Endothelial cell of coronary artery (primary cell): ENCODE measurements around the gene TCEAL6. TPM values are rescaled to one million over a fixed set of nuclear protein-coding genes. Genes with fewer than 3 reads are reported as not detected.

Source experiments
- total RNA-seq: library from RNA; depleted of rRNA; stranded (reverse); fragments of >200 nt; gene quantifications from 2 replicates; pipeline ENCODE4 v1.2.3, GENCODE V29; 2014

TCEAL6 gene
- total RNA-seq: not detected in 2 replicates

DNA sequence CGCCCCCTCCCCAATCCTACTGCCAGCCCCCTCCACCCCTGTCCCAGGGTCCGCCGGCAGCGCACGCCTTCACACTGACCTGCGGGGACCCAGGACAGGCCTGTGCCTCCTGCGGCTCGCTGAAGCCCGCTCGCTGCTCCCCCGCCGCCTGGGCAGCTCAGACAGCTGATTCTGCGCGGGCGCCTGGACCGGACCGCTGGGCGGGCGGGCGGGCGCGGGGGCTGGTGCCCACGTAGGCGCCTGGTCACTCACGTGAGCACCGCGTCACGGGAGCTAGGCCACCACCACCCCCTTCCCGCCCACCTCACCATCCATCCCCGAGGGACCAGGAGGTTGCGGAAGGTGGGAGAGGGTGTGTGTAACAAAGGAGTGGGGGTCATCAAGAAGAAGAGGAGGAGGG, at the start of gene TCEAL6:
Gene TCEAL6 (minus strand): TSS at position 208 of the 400 bp plus-strand sequence.

GRCh38 chrX:102155806-102156179, 13.5 kb upstream of the TCEAL6 start, which contains the start of gene BEX5:
Gene BEX5 (minus strand): TSS chrX:102155977. CDS start chrX:102154265, 1,712 bp downstream.

GRCh38 chrX:102125436-102125835, 16.8 kb downstream of the TCEAL6 start, which contains the start of gene TCEAL2:
Gene TCEAL2 (plus strand): TSS chrX:102125679. CDS start chrX:102126831, 1,152 bp downstream.

Other genes starting within 250 kb of the TCEAL6 start
- gene ZMAT1, start 210.5 kb downstream of the TCEAL6 start, total RNA-seq: 1.3 and 2.2 TPM in 2 replicates
- not detected in 2 replicates for gene TCEAL2, start 16.8 kb downstream of the TCEAL6 start, total RNA-seq
- 1.7 and 3.9 TPM in 2 replicates for gene BEX5, start 13.5 kb upstream of the TCEAL6 start, total RNA-seq
- not detected in 2 replicates for gene TCP11X1, start 72.8 kb upstream of the TCEAL6 start, total RNA-seq
- gene NXF2, start 104.7 kb upstream of the TCEAL6 start, total RNA-seq: not detected in 2 replicates